ENCODE measurements around the gene LTO1.

The LTO1 gene

GRCh38 chr11:69646493-69647389 lies 28.4 kb downstream of the LTO1 start:
- no peak for TF ChIP-seq CTCF (IDR thresholded peaks at IDR 0.05; ENCODE audit: low read depth, low read length)
- peak in 1 of 2 donors; percentile 12 for DNase-seq (ENCODE audit: low read depth in 2 of 2)
- H3K4me3 ChIP-seq (replicated peaks in 1 of 2; ENCODE audit: low read depth in 2 of 2, low read length in 2 of 2): no peak overlapping the region

GRCh38 chr11:69645801-69646492 lies 29.2 kb downstream of the LTO1 start:
- H3K4me3 ChIP-seq (replicated peaks in 1 of 2; ENCODE audit: low read depth in 2 of 2, low read length in 2 of 2): no peak overlapping the region
- DNase-seq (ENCODE audit: low read depth in 2 of 2): peak in 1 of 2 donors; percentile 20
- no peak for TF ChIP-seq CTCF (IDR thresholded peaks at IDR 0.05; ENCODE audit: low read depth, low read length)

- DNase-seq (ENCODE audit: low read depth in 2 of 2): peak in 1 of 2 donors; percentile 18
- peak; percentile 5 for TF ChIP-seq CTCF (IDR thresholded peaks at IDR 0.05; ENCODE audit: low read depth, low read length)
- peak overlapping the region in 1 of 2 donors; percentile 98 for H3K4me3 ChIP-seq (replicated peaks in 1 of 2; ENCODE audit: low read depth in 2 of 2, low read length in 2 of 2)
These were observed 30.0 kb downstream of the LTO1 start for GRCh38 chr11:69644962-69645675.

GRCh38 chr11:69644071-69644961 lies 30.8 kb downstream of the LTO1 start:
- peak overlapping the region in 1 of 2 donors; percentile 98 for H3K4me3 ChIP-seq (replicated peaks in 1 of 2; ENCODE audit: low read depth in 2 of 2, low read length in 2 of 2)
- peak; percentile 39 for TF ChIP-seq CTCF (IDR thresholded peaks at IDR 0.05; ENCODE audit: low read depth, low read length)
- DNase-seq (ENCODE audit: low read depth in 2 of 2): peak; percentile 91 to 97

GRCh38 chr11:69643646-69644045 lies 31.5 kb downstream of the LTO1 start:
- no peak for TF ChIP-seq CTCF (IDR thresholded peaks at IDR 0.05; ENCODE audit: low read depth, low read length)
- H3K4me3 ChIP-seq (replicated peaks in 1 of 2; ENCODE audit: low read depth in 2 of 2, low read length in 2 of 2): peak overlapping the region in 1 of 2 donors; percentile 98
- DNase-seq (ENCODE audit: low read depth in 2 of 2): no peak
